GM23248 (cell line): ENCODE results near the gene PLK2. TPM values are rescaled to one million over a fixed set of nuclear protein-coding genes. Genes with fewer than 3 reads are reported as not detected.

ENCODE experiments used
- DNase-seq: peaks from one replicate; pipeline ENCODE4 v3.0.0-alpha.2; 2015
- H2AFZ ChIP-seq: fragments of 200-600 bp; sonication (generic); 2 replicates; pipeline ENCODE4 v1.6.1; 2016; ENCODE audit warnings: antibody characterized with exemption
- H3F3A ChIP-seq: fragments of 200-600 bp; sonication (generic); 2 replicates; pipeline ENCODE4 v1.6.1; 2016; ENCODE audit warnings: mild to moderate bottlenecking, antibody characterized with exemption, mixed run types; ENCODE audit not compliant: insufficient read depth
- H3K27ac ChIP-seq: fragments of 200-600 bp; sonication (generic); 2 replicates; pipeline ENCODE4 v1.5.1; 2016; ENCODE audit warnings: mild to moderate bottlenecking
- H3K27me3 ChIP-seq: fragments of 200-600 bp; sonication (generic); replicated peaks from 2 replicates; pipeline ENCODE4 v1.6.1; 2016; ENCODE audit warnings: mild to moderate bottlenecking; ENCODE audit not compliant: insufficient read depth
- H3K36me3 ChIP-seq: fragments of 200-600 bp; sonication (generic); 2 replicates; pipeline ENCODE4 v1.6.1; 2016; ENCODE audit warnings: low read depth, mild to moderate bottlenecking
- H3K4me1 ChIP-seq: fragments of 200-600 bp; sonication (generic); 2 replicates; pipeline ENCODE4 v1.6.1; 2016; ENCODE audit warnings: mild to moderate bottlenecking; ENCODE audit not compliant: insufficient read depth
- H3K4me2 ChIP-seq: fragments of 200-600 bp; sonication (generic); one replicate; pipeline ENCODE4 v1.6.1; 2016; ENCODE audit warnings: mild to moderate bottlenecking; ENCODE audit not compliant: unreplicated experiment
- H3K4me3 ChIP-seq: fragments of 200-600 bp; sonication (generic); 2 replicates; pipeline ENCODE4 v1.5.1; 2016; ENCODE audit warnings: mild to moderate bottlenecking
- H3K79me2 ChIP-seq: fragments of 200-600 bp; sonication (generic); 2 replicates; pipeline ENCODE4 v1.6.1; 2016; ENCODE audit warnings: mild to moderate bottlenecking; ENCODE audit not compliant: insufficient read depth
- H3K9ac ChIP-seq: fragments of 200-600 bp; sonication (generic); 2 replicates; pipeline ENCODE4 v1.6.1; 2016; ENCODE audit warnings: mild to moderate bottlenecking
- H3K9me2 ChIP-seq: fragments of 200-600 bp; sonication (generic); 2 replicates; pipeline ENCODE4 v1.6.1; 2016; ENCODE audit warnings: mixed run types, mild to moderate bottlenecking, moderate library complexity; ENCODE audit not compliant: insufficient read depth
- H3K9me3 ChIP-seq: fragments of 200-600 bp; sonication (generic); one replicate; pipeline ENCODE4 v1.6.1; 2017; ENCODE audit warnings: low read depth
- H4K20me1 ChIP-seq: fragments of 200-600 bp; sonication (generic); 2 replicates; pipeline ENCODE4 v1.6.0; 2016; ENCODE audit not compliant: insufficient read depth
- EZH2 ChIP-seq: fragments of 200-600 bp; sonication (generic); IDR thresholded peaks from 2 replicates; pipeline ENCODE4 v1.6.1; 2018; ENCODE audit warnings: antibody characterized with exemption, mild to moderate bottlenecking; ENCODE audit not compliant: insufficient read depth, poor library complexity, severe bottlenecking
- EZH2phosphoT487 ChIP-seq: fragments of 200-600 bp; sonication (generic); IDR thresholded peaks from 2 replicates; pipeline ENCODE4 v1.6.1; 2018; ENCODE audit warnings: antibody characterized with exemption, moderate library complexity, mild to moderate bottlenecking, low read depth; ENCODE audit not compliant: insufficient read depth
- WGBS, 2 experiments: methylation state at CpG; one replicate each; pipeline ENCODE4 v1.1.6; 2015 to 2017; ENCODE audit warnings: low lambda C conversion rate in 2 of 2, low coverage in 1 of 2; ENCODE audit errors: missing lambda C conversion rate in 2 of 2; 5-methylcytosine and 5-hydroxymethylcytosine counted together
- in situ Hi-C: fragments of 300-500 bp; cut with MboI; formaldehyde crosslinking; loops from 2 replicates; pipeline ENCODE4 v1.15.0; 2020
- polyA plus RNA-seq: library from polyadenylated mRNA; unstranded; fragments of >200 nt; fragmentation: Nextera tagmentation; extraction: Ambion mirVana; gene quantifications from 2 replicates; pipeline ENCODE4 v1.2.1, GENCODE V29; 2016
- total RNA-seq: library from RNA; depleted of rRNA; stranded (reverse); fragments of >200 nt; shearing (Covaris generic); gene quantifications from 2 replicates; pipeline ENCODE4 v1.2.3, GENCODE V29; 2014

The PLK2 gene
- total and polyA plus RNA-seq, 2 experiments from 2014 or later, result 43.8 to 92.3 TPM

GRCh38 chr5:58447226-58447625, 12.7 kb downstream of the PLK2 start:
- H3K4me1 ChIP-seq, result peaks cover 3% of the 10 kb centered on the region; the same call in 1 of the 2 replicates
- no peak overlapping the region for H2AFZ ChIP-seq
- H3K79me2 ChIP-seq, result no peaks in the 10 kb centered on the region
- no peaks in the 10 kb centered on the region for H3K9me3 ChIP-seq
- TF ChIP-seq EZH2phosphoT487 (no peak), EZH2 (no peak)
- no peak overlapping the region for H3K4me2 ChIP-seq
- H4K20me1 ChIP-seq, result no peaks in the 10 kb centered on the region
- H3K9ac ChIP-seq, result no peak overlapping the region
- no peaks in the 10 kb centered on the region for H3K27me3 ChIP-seq
- H3K27ac ChIP-seq, result no peak overlapping the region
- H3K36me3 ChIP-seq, result no peaks in the 10 kb centered on the region; the same call in 1 of the 2 replicates
- H3F3A ChIP-seq, result peaks cover 12% of the 10 kb centered on the region; the same call in 1 of the 2 replicates
- H3K4me3 ChIP-seq, result no peak overlapping the region
- 27 to 31% methylated on average over 2 of the region's 2 CpGs for whole genome bisulfite sequencing, 2 experiments
- in situ Hi-C loops, result no loop called here
- peak; percentile 35 for DNase-seq
- H3K9me2 ChIP-seq, result no peaks in the 10 kb centered on the region

DNA sequence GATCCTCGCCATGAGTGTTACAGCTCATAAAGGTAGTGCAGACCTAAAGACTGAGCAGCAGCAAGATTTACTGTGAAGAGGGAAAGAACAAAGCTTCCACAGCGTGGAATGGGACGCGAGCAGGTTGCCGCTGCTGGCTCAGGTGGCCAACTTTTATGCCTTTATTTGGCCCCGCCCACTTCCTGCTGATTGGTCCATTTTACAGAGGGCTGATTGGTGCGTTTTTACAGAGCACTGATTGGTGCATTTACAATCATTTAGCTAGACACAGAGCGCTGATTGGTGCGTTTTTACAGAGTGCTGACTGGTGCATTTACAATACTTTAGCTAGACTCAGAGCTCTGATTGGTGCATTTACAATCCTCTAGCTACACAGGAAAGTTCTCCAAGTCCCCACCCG, 13.9 kb downstream of the PLK2 start:
- whole genome bisulfite sequencing, 2 experiments, result 78 to 84% methylated on average over 10 of the region's 10 CpGs
- Histone ChIP-seq H3K9me2 (no peaks in the 10 kb centered on the region), H3K4me2 (no peak overlapping the region), H3K79me2 (no peaks in the 10 kb centered on the region), H3F3A (peaks cover 11% of the 10 kb centered on the region; the same call in 1 of the 2 replicates), H3K27ac (no peak overlapping the region), H3K36me3 (no peaks in the 10 kb centered on the region), H3K9ac (no peak overlapping the region), H3K9me3 (no peaks in the 10 kb centered on the region), H4K20me1 (no peaks in the 10 kb centered on the region), H3K4me3 (no peak overlapping the region), H3K27me3 (no peaks in the 10 kb centered on the region), H2AFZ (no peak overlapping the region), H3K4me1 (peaks cover 3% of the 10 kb centered on the region; the same call in 1 of the 2 replicates)
- in situ Hi-C loops, result no loop called here
- DNase-seq, result no peak
- TF ChIP-seq EZH2phosphoT487 (no peak), EZH2 (no peak)

DNA sequence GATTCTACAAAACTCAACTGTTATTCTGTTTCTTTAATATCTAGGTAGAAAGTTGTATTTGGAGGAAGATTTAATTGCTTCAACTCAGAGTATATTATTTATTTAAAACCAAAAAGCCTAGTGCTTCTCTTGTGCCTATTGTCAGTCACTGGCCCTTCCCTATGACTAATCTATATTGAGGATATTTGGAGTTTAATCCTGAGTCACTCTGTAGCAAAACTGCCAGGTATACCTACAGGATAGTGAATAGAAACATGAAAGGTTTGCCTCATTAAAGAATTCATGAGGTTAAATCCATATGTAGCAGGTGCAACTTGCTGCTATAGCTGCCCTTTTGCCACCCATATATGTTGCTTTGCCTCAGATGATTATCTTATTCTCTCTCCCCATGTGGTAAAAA, 15.1 kb downstream of the PLK2 start:
- H3K36me3 ChIP-seq, result no peaks in the 10 kb centered on the region
- H3K27me3 ChIP-seq, result no peaks in the 10 kb centered on the region
- no peak overlapping the region for H3K9ac ChIP-seq
- H4K20me1 ChIP-seq, result no peaks in the 10 kb centered on the region
- H3F3A ChIP-seq, result 0 out of 2 replicates have a peak, but pooled peaks cover under 1% of the 10 kb centered on the region
- H3K4me3 ChIP-seq, result no peak overlapping the region
- H3K27ac ChIP-seq, result no peak overlapping the region
- in situ Hi-C loops, result no loop called here
- no peak for DNase-seq
- H3K9me3 ChIP-seq, result no peaks in the 10 kb centered on the region
- no peak overlapping the region for H3K4me2 ChIP-seq
- H3K79me2 ChIP-seq, result no peaks in the 10 kb centered on the region
- no peaks in the 10 kb centered on the region for H3K9me2 ChIP-seq
- H3K4me1 ChIP-seq, result peaks cover 3% of the 10 kb centered on the region; the same call in 1 of the 2 replicates
- no peak overlapping the region for H2AFZ ChIP-seq
- TF ChIP-seq EZH2 (no peak), EZH2phosphoT487 (no peak)

GRCh38 chr5:58440901-58441460, 18.9 kb downstream of the PLK2 start:
- no peak overlapping the region for H3K4me2 ChIP-seq
- TF ChIP-seq EZH2 (no peak), EZH2phosphoT487 (no peak)
- H3K27me3 ChIP-seq, result no peaks in the 10 kb centered on the region
- H3K4me1 ChIP-seq, result no peaks in the 10 kb centered on the region
- 18 to 23% methylated on average over 3 of the region's 3 CpGs for WGBS, 2 experiments
- no peaks in the 10 kb centered on the region for H3K9me3 ChIP-seq
- H3K9ac ChIP-seq, result no peak overlapping the region
- no peaks in the 10 kb centered on the region for H3K36me3 ChIP-seq
- peak overlapping the region; percentile 42; the same call in 1 of the 2 replicates for H2AFZ ChIP-seq
- no peaks in the 10 kb centered on the region for H3K9me2 ChIP-seq
- no peaks in the 10 kb centered on the region for H4K20me1 ChIP-seq
- H3F3A ChIP-seq, result no peaks in the 10 kb centered on the region
- no peak overlapping the region for H3K4me3 ChIP-seq
- H3K27ac ChIP-seq, result no peak overlapping the region
- DNase-seq, result no peak
- no peaks in the 10 kb centered on the region for H3K79me2 ChIP-seq
- in situ Hi-C loops, result no loop called here

GRCh38 chr5:58439094-58439644, 20.7 kb downstream of the PLK2 start:
- H3F3A ChIP-seq, result no peaks in the 10 kb centered on the region

More at GRCh38 chr5:58439094-58439644, 20.7 kb downstream of the PLK2 start:
- Histone ChIP-seq H3K9me3 (no peaks in the 10 kb centered on the region), H3K36me3 (no peaks in the 10 kb centered on the region), H3K27me3 (no peaks in the 10 kb centered on the region), H3K9ac (no peak overlapping the region), H3K79me2 (no peaks in the 10 kb centered on the region), H4K20me1 (no peaks in the 10 kb centered on the region), H3K4me1 (no peaks in the 10 kb centered on the region), H3K4me2 (no peak overlapping the region), H2AFZ (no peak overlapping the region), H3K9me2 (no peaks in the 10 kb centered on the region), H3K4me3 (no peak overlapping the region), H3K27ac (no peak overlapping the region)
- in situ Hi-C loops, result no loop called here
- WGBS, 2 experiments, result 89 to 95% methylated on average over 5 of the region's 5 CpGs
- TF ChIP-seq EZH2phosphoT487 (no peak), EZH2 (no peak)
- DNase-seq, result no peak
